AG04450 (cell line): Measurements from ENCODE around the gene TCERG1L. TPM values are rescaled to one million over a fixed set of nuclear protein-coding genes. Genes with fewer than 3 reads are reported as not detected.

ENCODE experiments used
- CTCF ChIA-PET: fragments of 300-600, 350-600 bp; formaldehyde crosslinking; extraction: SDS; loops from one replicate; lab custom pipeline; 2022; ENCODE audit warnings: antibody characterized with exemption, inconsistent platforms; lab: Charles Lee
- POLR2A ChIA-PET: fragments of 350-600 bp; formaldehyde crosslinking; extraction: SDS; loops from one replicate; lab custom pipeline; 2021; ENCODE audit warnings: antibody characterized with exemption, inconsistent platforms; lab: Yijun Ruan, JAX
- DNase-seq: peaks from one replicate; pipeline ENCODE4 v3.0.0-alpha.2; 2011; ENCODE audit warnings: low read depth, low spot score
- H3K27ac ChIP-seq: one replicate; pipeline ENCODE4 v1.5.1; 2012; ENCODE audit warnings: low read depth, low read length, control low read depth
- H3K27me3 ChIP-seq: one replicate; pipeline ENCODE4 v1.6.0; 2012; ENCODE audit warnings: low read length; ENCODE audit not compliant: control insufficient read depth, insufficient read depth
- H3K4me3 ChIP-seq: 2 replicates; pipeline ENCODE4 v1.5.1; 2011; ENCODE audit warnings: mild to moderate bottlenecking, low read depth, low read length, control low read depth
- H3K9me3 ChIP-seq: 2 replicates; pipeline ENCODE4 v1.5.1; 2012; ENCODE audit warnings: low read length; ENCODE audit not compliant: control insufficient read depth, insufficient read depth
- CTCF ChIP-seq: IDR thresholded peaks from 2 replicates; pipeline ENCODE4 v1.5.1; 2011; ENCODE audit warnings: low read depth, low read length, control low read depth, inconsistent platforms
- polyA plus RNA-seq: library from polyadenylated mRNA; depleted of rRNA; stranded (reverse); fragments of >200 nt; gene quantifications from 2 replicates; pipeline ENCODE4 v1.2.3, GENCODE V29; 2011

TCERG1L gene
- polyA plus RNA-seq, 1 experiment, result not detected

- no peaks in the 10 kb centered on the region for H3K27me3 ChIP-seq
- no peak overlapping the region for H3K27ac ChIP-seq
- POLR2A ChIA-PET, result no interaction called here
- peaks cover 79% of the 10 kb centered on the region for H3K9me3 ChIP-seq
- TF ChIP-seq CTCF, result no peak
- no peak overlapping the region for H3K4me3 ChIP-seq
- CTCF ChIA-PET, result no interaction called here
- DNase-seq, result no peak
Measured at GRCh38 chr10:131123496-131123895, 188.0 kb downstream of the TCERG1L start.

GRCh38 chr10:131121511-131122035 lies 189.9 kb downstream of the TCERG1L start:
- no peak for TF ChIP-seq CTCF
- Histone ChIP-seq H3K27me3 (no peaks in the 10 kb centered on the region), H3K4me3 (no peak overlapping the region), H3K27ac (no peak overlapping the region), H3K9me3 (peaks cover 86% of the 10 kb centered on the region)
- no peak for DNase-seq
- POLR2A ChIA-PET, result no interaction called here
- CTCF ChIA-PET, result no interaction called here

- POLR2A ChIA-PET, result no interaction called here
- no peak for DNase-seq
- Histone ChIP-seq H3K27ac (no peak overlapping the region), H3K4me3 (no peak overlapping the region), H3K27me3 (no peaks in the 10 kb centered on the region), H3K9me3 (peaks cover 90% of the 10 kb centered on the region)
- CTCF ChIA-PET, result no interaction called here
- no peak for TF ChIP-seq CTCF
Measured at GRCh38 chr10:131119626-131120355, 191.7 kb downstream of the TCERG1L start.

- ChIA-PET POLR2A (no interaction called here), CTCF (no interaction called here)
- DNase-seq, result no peak
Measured at GRCh38 chr10:131117416-131118212, 193.9 kb downstream of the TCERG1L start.

More at GRCh38 chr10:131117416-131118212, 193.9 kb downstream of the TCERG1L start:
- H3K27me3 ChIP-seq, result no peaks in the 10 kb centered on the region
- no peak for TF ChIP-seq CTCF
- peaks cover 85% of the 10 kb centered on the region for H3K9me3 ChIP-seq
- H3K4me3 ChIP-seq, result no peak overlapping the region
- no peak overlapping the region for H3K27ac ChIP-seq
